Esophagus muscularis mucosa (tissue), 4 donors: ENCODE measurements around the gene TMCC1.

Experiments
- EP300 ChIP-seq: sonication (generic); formaldehyde crosslinking; IDR thresholded peaks from one replicate; pipeline ENCODE4 v1.6.1; 2017; ENCODE audit warnings: antibody characterized with exemption
- POLR2A ChIP-seq: fragments of 450-650 bp; IDR thresholded peaks from one replicate; pipeline ENCODE4 v1.6.1; 2017; ENCODE audit warnings: antibody characterized with exemption, moderate library complexity, mild to moderate bottlenecking, low read depth
- POLR2AphosphoS5 ChIP-seq, 2 donors: sonication (generic); formaldehyde crosslinking; IDR thresholded peaks; one replicate each; pipeline ENCODE4 v1.6.1; 2017; ENCODE audit warnings: antibody characterized with exemption in 2 of 2
- TF ChIP-seq, protein P1 (sequence below), 3 experiments: fragments of 200-600 bp in 2 of 3; fragments of 450-650 bp in 1 of 3; sonication (generic) in 2 of 3; IDR thresholded peaks; one replicate each; pipeline ENCODE4 v1.5.1; 2017 to 2019; ENCODE audit warnings: antibody characterized with exemption in 3 of 3, mild to moderate bottlenecking in 2 of 3, moderate library complexity in 1 of 3

DNA sequence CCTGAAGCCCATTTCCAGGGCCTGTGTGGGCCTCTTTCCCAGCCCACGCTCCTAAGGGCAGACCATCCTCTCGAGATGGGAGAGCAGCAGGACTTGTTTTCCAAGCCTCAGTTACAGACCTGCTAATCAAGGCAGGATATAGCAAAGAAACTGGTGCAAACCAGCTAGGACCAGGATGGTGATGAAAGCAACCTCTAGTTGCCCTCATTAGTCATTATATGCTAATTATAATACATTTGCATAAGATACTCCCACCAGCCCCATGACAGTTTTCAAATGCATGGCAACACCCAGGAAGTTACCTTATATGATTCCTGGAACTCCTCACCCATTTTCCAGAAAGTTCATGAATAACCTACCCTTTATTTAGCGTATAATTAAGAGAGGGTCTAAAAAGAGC is 46.6 kb upstream of the TMCC1 start:
- TF ChIP-seq, protein P1, sequence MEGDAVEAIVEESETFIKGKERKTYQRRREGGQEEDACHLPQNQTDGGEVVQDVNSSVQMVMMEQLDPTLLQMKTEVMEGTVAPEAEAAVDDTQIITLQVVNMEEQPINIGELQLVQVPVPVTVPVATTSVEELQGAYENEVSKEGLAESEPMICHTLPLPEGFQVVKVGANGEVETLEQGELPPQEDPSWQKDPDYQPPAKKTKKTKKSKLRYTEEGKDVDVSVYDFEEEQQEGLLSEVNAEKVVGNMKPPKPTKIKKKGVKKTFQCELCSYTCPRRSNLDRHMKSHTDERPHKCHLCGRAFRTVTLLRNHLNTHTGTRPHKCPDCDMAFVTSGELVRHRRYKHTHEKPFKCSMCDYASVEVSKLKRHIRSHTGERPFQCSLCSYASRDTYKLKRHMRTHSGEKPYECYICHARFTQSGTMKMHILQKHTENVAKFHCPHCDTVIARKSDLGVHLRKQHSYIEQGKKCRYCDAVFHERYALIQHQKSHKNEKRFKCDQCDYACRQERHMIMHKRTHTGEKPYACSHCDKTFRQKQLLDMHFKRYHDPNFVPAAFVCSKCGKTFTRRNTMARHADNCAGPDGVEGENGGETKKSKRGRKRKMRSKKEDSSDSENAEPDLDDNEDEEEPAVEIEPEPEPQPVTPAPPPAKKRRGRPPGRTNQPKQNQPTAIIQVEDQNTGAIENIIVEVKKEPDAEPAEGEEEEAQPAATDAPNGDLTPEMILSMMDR (IDR thresholded peaks at IDR 0.05): no peak
- TF ChIP-seq POLR2A (no peak), POLR2AphosphoS5 (IDR thresholded peaks at IDR 0.05) (no peak), EP300 (no peak)
